Erythroblast (primary cell): ENCODE measurements around the gene IVD.
A peak's percentile ranks its signal among the peaks of the same experiment; 100 is the strongest.

Source experiments
- DNase-seq, 2 experiments: peaks; one replicate each; lab custom pipeline; 2025; lab: John Stamatoyannopoulos, UW
- GATA1 ChIP-seq: IDR thresholded peaks from 2 replicates; pipeline ENCODE4 v1.6.1; 2011; ENCODE audit warnings: low read depth, mild to moderate bottlenecking, control low read depth, low read length, moderate library complexity
- POLR2A ChIP-seq: IDR thresholded peaks from 2 replicates; pipeline ENCODE4 v1.6.1; 2011; ENCODE audit warnings: mild to moderate bottlenecking, low read length

IVD gene

DNA sequence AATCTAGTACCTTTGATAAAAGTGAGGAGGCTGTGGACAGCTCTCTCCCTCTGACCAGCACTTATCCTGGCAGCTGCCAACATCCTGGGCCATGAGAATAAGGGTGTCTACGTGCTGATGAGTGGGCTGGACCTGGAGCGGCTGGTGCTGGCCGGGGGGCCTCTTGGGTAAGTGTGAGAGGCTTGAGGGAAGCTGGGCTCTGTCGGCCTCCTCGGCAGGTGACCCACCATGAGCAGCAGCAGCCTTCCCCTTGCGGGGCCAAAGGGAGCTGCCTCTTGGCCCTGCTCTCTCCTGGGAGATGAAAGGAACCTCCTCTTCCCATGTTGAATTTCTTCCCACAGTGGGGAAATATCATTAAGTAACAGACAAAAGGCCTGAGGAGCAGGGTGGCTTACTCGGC, 9.2 kb downstream of the IVD start:
- no peak for DNase-seq
- TF ChIP-seq POLR2A (no peak), GATA1 (no peak)

DNA sequence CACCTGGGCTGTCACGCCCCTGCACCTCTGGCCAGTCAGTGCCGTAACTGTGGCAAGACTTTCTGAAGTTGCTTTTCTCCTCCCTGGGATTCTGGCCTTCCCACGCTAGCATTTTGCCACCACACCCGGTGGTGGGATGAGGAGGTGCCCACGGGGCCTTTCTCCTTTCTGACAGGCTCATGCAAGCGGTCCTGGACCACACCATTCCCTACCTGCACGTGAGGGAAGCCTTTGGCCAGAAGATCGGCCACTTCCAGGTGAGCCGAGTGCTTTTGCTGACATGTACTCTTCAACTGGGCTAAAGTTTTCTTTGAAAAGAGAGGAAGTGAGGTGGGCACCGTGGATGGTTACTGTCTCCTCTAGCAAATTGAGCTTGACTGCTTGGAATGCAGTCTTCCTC, 9.6 kb downstream of the IVD start:
- DNase-seq: no peak

GRCh38 chr15:40416056-40416455, 10.5 kb downstream of the IVD start:
- no peak for DNase-seq
- no peak for TF ChIP-seq GATA1
- no peak for TF ChIP-seq POLR2A

More for the DNA sequence above, 9.6 kb downstream of the IVD start:
- TF ChIP-seq POLR2A (no peak), GATA1 (no peak)

GRCh38 chr15:40418126-40418525, 12.5 kb downstream of the IVD start:
- DNase-seq: no peak
- TF ChIP-seq GATA1: no peak
- no peak for TF ChIP-seq POLR2A

DNA sequence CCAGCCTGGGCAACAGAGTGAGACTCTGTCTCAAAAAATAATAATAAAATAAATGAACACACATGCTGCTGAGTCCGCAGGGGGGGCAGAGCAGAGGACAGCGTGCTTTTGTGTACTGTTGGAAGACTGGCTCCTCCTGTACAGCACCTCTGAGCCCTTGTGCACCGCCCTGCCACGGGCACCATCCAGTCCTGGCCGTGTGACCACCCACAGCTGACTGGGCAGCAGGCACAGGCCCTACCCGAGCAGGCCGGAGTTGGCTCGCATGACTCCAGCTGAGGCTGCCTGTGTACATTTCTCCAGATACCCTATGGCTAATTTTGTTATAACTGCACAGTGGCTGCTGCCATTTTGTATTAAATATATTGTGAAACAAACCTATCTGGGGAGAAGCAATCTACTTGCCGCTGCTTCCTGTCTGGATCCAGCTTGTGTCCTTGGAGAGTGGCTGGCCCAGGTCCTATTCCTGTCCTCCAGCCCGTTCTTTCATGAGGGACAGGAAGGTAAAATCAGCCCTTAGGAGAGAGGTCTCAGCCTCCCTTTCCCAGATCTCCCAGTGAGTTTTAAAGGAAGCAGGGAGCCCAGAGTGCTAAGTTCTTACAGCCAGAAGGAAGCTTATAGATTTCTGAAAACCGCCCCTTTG, 14.6 kb downstream of the IVD start:
- no peak for DNase-seq
- no peak for TF ChIP-seq GATA1
- no peak for TF ChIP-seq POLR2A

- peak; percentile 24 for TF ChIP-seq POLR2A
- no peak for TF ChIP-seq GATA1
- no peak for DNase-seq
These were observed 15.2 kb downstream of the IVD start for GRCh38 chr15:40420793-40421192.

- DNase-seq: peak; percentile 81 to 88
- no peak for TF ChIP-seq GATA1
- TF ChIP-seq POLR2A: no peak
These were observed 15.9 kb downstream of the IVD start for GRCh38 chr15:40421246-40422157.

DNA sequence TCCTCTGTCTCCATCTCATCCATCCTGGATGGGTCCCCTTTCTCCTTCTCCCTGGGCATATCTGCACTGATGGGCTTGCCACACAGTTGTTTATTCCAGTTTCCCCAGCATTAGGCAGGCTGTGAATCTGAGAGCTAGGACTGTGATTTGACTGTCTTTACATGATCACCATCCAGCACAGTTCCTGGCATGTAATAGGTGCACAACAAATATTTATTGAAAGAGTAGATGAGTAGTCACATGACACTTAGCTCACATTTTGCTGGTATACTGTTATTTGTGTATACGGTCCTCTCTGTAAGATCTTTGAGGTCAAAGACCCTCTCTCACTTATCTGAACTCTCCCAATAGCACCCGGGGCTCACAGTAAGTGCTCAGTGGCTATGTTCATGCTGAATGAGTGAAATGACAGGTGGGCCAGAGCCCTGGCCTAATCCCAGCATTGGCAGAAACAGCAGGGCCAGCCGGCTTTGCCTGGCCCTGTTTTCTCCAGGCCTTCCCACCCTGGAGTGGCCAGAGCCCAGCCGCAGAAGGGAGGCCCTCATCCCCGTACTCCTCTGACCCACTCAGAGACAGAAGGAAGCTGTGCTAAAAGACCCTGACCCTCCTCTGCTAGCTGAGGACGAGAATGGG, 19.0 kb downstream of the IVD start:
- TF ChIP-seq GATA1 (no peak), POLR2A (no peak)
- no peak for DNase-seq

GRCh38 chr15:40425681-40426080, 20.1 kb downstream of the IVD start:
- DNase-seq: no peak
- TF ChIP-seq POLR2A (no peak), GATA1 (no peak)

DNA sequence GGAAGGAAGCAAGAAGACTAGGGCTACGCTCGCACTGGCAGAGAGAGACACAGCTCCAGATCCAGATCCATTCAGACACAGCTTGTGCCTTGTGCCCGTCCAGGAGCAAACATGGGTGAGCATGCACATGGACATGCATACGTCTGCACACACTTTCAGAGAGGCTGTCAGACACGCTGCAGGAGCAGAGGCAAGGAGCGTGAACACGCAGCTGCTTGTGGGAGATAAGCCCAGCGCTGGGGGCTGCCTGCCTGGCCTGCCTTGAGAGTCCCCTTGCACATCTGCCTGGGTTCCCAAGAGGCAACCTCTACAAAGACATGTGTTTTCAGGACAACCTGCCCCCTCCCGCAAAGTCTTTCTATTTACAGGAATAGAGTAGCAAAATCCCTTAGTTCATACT, 21.6 kb downstream of the IVD start:
- peak; percentile 88 to 94 for DNase-seq
- no peak for TF ChIP-seq GATA1

GRCh38 chr15:40428185-40428584, 22.6 kb downstream of the IVD start:
- DNase-seq: no peak
- no peak for TF ChIP-seq POLR2A
- TF ChIP-seq GATA1: no peak

- no peak for TF ChIP-seq POLR2A
- no peak for TF ChIP-seq GATA1
- DNase-seq: no peak
These were observed 23.6 kb downstream of the IVD start for GRCh38 chr15:40429068-40429710.

DNA sequence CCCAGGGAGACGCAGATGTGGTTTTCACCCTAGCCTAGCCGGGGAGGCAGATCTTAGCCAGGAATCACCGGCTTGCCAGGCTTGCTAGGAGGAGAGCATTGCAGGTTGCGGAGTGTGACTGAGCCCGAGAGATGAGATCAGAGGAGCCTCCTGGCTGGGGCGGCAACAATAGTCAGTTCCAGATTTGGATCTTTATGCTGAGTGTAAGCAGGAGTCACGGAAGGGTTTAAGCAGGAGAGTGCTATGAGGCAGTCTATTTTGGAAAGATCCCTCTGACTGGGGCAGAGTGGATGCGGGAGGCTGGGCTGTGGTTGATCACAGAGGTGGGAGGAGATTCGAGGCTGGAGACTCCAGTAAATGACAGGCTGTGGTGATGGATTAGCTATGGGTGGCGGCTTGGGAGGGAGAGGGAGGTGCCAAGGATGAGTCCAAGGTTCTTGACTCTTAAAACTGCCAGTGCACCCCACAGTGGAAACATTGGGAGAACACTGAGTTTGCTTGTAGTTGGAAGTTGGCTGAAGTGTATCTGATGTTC, 24.7 kb downstream of the IVD start:
- no peak for TF ChIP-seq GATA1
- no peak for TF ChIP-seq POLR2A
- peak; percentile 55 to 58 for DNase-seq

GRCh38 chr15:40435023-40435709, 29.6 kb downstream of the IVD start:
- no peak for TF ChIP-seq POLR2A
- TF ChIP-seq GATA1: no peak

More at GRCh38 chr15:40435023-40435709, 29.6 kb downstream of the IVD start:
- no peak for DNase-seq
